ENCODE measurements around the gene LPP. TPM values are rescaled to one million over a fixed set of nuclear protein-coding genes. Genes with fewer than 3 reads are reported as not detected.

LPP gene
- total and polyA plus RNA-seq, 10 of the 15 experiments (the other 5 are each of a cell fraction or from before 2014, with no cell fraction given), result under 0.01 to 0.62 (median 0.03) TPM

GRCh38 chr3:188827576-188827975, 673.6 kb downstream of the LPP start (continued):
- no peak for TF ChIP-seq CUX1 (IDR thresholded peaks at IDR 0.05; ENCODE audit: insufficient replicate concordance, low read depth, low read length)
- TF ChIP-seq CHD4 (IDR thresholded peaks at IDR 0.05), result no peak
- TF ChIP-seq CHD1 (IDR thresholded peaks at IDR 0.05; ENCODE audit: low read depth, low read length), result no peak
- TF ChIP-seq PBX3 (IDR thresholded peaks at IDR 0.05; ENCODE audit: insufficient replicate concordance, low read depth, low read length), result no peak
- TF ChIP-seq IRF3 (IDR thresholded peaks at IDR 0.05), result no peak
- no peak for TF ChIP-seq MTA2 (IDR thresholded peaks at IDR 0.05; ENCODE audit: low read depth)
- no peak for TF ChIP-seq PAX5 (IDR thresholded peaks at IDR 0.05; ENCODE audit: borderline replicate concordance, low read depth, low read length)

Measured in GM12878 (cell line).